Kidney tubule cell (primary cell): ENCODE measurements around the gene DBT.
"Not testable (repeated sequence)": the region's sequence is repeated elsewhere in the genome, so short reads cannot be mapped to it uniquely, and the experiment has no call there.

ENCODE experiments used
- DNase-seq: peaks from one replicate; pipeline ENCODE4 v3.0.0-alpha.2; 2018; ENCODE audit warnings: low spot score

Gene DBT

DNA sequence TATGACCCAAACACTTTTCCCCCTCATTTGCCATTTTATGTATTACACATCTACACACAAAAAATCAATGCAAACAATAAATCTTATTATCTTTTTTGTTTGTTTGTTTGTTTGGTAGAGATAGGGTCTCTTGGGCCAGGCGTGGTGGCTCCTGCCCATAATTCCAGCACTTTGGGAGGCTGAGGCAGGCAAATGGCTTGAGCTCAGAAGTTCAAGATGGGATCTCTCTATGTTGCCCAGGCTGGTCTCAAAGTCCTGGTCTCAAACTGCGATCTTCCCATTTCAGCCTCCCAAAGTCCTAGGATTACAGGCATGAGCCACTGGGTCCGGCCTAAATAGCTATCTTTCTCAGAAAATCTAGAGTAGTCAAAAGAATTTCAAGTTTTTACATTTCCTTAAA lies 1.2 kb upstream of the DBT start:
- no peak for DNase-seq

DNA sequence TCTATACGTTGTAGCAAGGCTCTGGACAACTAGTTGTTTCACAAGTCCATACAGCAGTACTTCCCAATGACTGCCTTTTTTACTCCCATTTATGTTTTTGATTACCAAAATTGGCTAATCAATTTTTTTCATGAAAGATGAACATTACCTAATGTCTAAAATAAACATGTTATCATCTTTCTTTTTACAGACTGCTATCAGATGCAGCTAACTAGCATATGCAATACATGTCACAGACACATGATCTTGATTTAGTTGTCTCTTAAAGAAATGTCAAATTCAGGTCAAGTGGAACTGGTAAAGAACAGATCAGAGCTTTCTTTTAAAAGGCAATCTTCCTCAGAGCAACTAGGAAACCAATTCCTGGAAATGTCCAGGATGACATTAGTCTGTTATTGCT lies 630 bp upstream of the DBT start:
- DNase-seq, result no peak

DNA sequence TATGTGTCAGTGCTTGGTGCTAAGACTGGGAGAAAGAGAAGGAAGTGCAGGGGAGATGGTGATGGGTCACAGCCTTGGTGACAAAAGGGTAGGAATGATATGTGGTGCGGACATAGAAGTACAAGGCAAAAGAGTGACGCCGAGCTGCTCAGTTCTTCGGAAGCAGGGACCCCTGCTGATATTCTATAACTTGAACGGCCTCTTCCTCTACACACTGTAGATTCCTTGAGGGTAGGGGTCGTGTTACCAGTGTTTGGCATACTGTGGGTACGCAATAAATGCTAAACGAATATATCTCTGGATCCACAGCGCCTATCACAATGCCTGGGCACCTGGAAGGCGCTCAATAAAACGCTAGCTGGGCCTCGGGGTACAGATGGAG lies 488 bp downstream of the DBT start:
- DNase-seq, result peak; percentile 15

DNA sequence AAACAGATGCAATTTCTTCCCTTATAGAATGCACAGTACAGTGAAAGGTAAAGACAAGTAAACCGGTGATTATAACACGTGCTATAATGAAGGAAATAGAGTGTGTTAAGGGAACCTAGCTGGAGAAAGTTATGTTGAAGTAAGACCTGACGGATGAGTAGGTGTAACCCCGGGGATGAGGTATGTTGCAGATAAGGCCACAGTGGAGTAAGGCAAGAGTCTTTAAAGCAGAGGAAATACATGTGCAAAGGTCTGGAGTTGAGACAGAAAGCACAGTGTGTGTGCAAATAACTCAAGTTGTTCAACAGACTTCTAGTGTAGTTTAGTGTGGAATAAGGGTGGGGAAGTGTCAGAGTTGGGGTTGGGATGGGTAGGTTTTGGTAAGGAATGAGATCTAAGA lies 2.9 kb downstream of the DBT start:
- DNase-seq, result no peak

DNA sequence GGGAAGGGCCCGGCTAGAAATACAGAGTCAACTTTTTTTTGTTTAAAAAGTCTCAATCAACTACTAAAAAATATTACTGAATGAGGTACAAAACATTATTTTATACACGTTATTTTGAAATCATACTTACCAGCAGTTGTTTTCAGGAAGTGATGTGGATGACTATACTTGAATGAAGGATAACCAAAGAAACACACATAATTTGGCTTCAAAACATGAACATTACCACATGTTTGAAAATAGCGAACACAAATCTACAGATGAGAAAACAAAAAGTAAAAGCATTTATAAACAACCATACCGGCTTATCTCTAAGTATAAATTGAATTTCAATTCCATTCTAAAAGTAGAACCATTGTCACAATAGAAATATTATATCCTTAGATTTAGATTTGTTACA lies 9.0 kb downstream of the DBT start:
- no peak for DNase-seq

DNA sequence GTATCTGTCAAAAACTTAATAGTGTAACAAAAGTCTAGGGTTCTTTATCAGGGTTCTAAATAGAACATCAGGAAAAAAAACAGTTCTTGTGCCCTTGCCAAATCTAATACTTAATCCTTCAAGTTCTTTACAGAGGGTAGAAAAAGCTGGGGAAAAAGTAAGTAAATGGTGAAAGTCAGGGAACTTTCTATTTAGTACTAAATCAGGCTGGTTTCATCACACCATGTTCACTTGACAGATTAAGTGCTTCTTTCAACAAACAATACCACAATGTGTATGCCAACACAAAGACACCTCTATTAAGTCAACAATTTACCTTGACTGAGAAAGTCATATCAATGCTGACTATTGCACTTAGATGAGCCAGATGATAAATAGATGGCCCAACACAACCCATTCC lies 9.7 kb downstream of the DBT start:
- DNase-seq, result no peak

DNA sequence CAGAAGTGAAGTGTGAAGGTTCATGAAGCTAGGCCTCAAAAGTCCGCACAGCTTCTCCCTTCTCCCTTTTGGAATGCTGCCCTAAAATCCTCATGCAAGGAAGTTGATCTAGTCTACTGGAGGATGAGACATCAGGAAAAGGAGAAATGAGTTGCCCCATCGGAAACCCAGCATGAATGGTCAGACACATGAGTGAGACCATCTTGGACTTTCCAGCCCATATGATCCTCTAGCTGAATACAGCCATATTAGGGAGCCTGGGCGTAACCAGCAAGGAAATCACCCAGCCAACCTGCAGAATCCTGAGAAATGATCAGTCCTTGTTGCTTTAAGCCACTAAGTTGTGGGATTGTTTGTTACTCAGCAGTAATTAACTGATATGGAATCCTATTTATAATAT lies 12.5 kb downstream of the DBT start:
- no peak for DNase-seq

DNA sequence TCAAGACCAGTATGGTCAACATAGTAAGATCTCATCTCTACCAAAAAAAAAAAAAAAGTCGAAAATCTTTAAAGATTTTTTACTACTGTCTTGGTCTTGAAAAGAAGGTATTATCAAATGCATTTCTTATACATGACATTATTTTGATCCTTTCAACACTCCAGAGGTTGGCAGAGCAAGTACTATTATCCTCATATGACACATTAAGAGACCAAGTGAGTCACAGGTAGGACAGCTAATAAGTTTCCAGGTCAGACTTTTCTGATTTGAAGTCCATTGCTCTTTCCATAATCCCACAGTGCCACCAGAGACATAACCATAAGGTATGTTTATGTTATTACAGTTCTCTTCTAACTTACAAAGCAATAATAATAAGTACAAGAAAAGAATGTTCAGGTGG lies 15.2 kb downstream of the DBT start:
- peak; percentile 54 for DNase-seq

DNA sequence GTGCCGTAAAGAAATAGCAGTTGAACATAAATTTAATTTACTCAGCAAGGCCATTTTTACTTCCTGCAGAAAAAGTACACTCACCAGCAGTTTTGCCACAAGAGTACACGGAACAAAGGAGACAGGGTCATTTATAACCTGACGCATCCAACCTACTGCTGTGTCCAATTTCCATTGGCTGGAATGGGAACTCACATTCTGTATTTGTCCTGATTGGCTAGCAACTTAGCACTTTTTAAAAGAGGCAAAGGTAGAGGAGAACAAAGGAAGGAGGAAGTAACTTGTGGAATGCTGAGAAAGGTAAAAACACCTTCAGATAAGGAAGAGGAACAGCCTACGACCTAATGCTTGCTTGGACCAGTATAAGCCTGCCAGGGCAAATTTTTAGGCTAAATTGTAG lies 16.1 kb downstream of the DBT start:
- DNase-seq, result not testable (repeated sequence)

DNA sequence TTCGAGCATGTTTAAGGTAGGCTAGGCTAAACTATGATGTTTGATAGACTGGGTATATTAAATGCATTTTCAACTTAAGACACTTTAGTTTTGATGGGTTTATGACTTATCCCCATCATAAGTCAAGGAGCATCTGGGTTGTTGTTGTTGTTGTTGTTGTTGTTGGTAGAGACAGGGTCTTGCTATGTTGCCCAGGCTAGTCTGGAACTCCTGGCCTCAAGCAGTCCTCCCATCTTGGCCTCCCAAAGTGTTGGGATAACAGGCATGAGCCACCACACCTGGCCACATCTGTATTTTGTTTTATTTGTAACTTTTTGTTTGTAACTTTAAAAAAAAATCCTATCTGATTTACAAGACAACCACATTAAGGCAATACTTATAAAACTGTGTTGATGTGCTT lies 17.5 kb downstream of the DBT start:
- no peak for DNase-seq

DNA sequence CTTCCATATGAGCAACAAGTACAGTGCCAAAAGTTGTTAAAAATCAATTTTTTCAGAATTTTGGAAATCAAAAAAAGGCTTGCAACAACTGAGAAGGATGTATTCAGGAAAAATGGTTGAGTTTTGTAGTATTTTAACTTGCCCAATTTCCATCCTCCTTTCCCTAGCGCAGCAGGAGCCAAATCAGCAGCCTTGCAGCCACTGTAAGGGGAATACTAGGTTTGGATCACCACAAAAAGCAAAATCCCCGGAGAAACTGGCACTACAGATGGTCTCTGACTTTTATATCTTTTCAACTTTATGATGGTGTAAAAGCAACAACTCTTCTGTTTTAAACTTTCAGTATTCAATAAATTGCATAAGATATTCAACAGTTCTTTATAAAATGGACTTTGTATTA lies 17.9 kb downstream of the DBT start:
- DNase-seq, result no peak

DNA sequence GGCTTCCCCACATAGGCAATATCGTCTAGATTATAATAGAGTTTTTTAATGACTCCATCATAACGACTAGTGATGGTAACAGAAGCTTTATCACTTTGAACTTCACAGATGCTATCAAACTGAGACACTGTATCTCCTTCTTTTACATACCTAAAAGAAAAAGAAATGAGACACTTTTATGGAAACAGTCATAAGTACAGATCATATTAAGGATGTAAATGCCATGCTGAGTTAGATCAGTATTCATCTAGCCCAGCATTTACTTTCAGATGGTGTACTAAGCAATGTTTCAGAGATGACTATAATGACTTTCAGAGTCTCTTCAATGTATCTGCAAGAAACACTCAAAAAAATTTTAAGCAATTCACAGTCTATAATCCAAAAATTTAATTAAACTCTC lies 18.9 kb downstream of the DBT start:
- no peak for DNase-seq

DNA sequence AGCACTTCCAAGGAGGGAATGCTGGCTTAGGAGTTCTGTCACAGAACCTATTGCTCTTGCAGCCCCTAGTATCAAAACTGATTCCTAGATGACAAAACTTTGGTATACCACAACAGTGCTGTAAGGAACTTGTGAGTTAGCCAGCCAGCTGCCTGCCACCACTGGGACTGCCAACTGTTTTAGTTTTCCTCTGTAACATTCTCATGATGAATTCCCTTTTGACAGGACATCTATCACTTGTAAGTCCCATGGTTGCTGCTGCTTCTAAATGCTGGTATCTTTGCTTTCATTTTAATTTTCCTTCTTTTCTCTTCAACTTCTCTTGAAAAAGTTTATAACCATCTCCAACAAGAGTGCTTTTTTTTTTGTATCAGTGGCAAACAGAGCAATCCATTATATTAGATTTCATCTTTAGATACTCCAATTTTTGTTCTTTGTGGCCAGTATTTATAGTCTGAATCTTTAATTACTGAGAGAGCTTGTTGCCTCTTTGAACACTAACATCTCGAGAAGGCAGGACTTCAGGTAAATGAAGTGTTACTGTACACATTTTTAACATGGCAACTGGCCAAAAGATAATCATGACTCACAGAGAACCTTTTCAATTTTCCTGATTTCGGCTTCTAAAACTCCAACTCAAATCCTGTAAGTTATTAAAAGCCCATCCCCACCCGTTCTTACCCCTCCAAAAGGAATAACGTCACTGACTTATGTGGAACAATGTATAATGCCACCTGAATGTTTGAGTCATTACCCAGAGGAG lies 19.8 kb downstream of the DBT start:
- DNase-seq, result no peak

DNA sequence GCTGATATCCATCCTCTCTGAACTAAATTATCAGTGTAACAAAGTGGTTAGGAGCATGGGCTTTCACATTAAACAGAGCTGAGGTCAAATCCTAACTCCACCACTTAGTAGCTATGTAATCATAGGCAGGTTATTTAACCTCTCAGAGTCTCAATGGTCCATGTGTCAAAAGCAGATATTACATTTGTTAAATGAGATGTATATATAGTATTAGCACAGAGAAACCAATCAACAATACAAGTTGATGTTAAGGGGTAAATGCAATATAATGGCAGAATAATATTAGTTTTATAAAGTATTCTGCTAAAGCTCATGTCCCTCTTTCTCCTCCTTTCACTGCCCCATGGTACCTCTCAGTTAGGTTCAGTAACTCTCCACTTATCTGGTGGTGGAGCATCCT lies 27.2 kb downstream of the DBT start:
- DNase-seq, result no peak

DNA sequence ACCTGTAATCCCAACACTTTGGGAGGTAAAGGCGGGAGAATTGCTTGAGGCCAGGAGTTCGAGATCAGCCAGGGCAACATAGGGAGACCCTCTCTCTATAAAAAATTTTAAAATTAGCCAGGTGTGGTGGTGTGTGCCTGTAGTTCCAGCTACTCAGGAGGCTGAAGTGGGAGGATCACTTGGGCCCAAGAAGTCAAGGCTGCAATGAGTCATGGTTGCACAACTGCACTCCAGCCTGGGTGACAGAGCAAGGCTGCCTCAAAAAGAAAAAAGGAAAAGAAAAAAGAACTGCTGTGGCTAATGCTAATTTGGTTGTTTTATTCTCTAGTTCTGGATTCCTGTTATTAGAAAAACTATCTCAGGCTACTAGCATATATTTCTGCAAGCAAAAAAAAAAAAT lies 29.8 kb downstream of the DBT start:
- DNase-seq, result no peak

DNA sequence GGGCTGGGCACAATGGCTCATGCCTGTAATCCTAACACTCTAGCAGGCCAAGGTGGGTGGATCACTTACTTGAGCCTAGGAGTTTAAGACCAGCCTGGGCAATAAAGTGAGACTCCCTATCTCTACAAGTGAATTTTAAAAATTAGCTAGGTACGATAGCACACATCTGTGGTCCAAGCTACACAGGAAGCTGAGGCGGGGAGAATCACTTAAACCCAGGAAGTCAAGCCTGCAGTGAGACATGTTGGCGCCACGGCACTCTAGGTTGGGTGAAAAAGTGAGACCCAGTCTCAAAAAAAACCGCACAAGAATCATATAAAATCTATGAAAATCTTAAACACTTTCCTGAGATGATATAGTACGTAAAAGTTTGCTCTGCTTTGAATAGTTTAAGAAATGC lies 30.2 kb downstream of the DBT start:
- no peak for DNase-seq

DNA sequence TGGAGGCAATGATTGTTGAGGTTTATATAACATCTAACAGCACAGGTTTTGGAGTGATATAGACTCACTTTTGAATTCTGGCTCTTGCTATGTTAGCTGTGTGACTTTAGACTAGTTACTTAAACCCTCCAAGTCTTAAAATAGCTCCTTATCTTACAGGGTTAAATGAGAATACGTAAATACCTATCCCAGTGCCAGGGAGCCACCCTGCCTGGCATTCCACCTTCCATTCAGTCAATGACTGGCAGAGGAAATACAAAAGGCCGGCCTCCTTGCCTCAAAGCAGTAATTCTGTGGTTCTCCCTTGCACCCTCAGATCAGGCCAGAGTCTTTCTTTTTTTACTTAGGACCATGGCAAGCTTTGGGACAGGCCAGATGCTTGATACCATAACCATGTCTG lies 31.8 kb downstream of the DBT start:
- no peak for DNase-seq

DNA sequence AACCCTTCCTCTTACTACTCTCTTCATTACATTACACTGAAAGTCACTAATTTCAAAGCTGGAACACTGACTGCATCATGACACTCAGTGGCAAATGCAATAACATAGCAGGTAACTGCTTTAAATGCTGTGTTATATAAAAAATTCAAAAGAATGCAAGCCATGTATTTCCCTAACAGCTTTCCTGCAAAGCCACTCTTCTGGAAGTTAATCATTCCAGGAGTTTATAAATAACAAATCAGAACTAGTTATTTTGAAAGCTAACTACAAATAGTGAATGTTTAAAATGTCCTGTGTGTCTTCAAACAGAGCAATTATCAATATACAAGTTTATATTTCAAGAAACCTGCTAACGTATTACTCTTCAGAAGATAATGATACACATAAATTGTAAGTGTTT lies 34.5 kb downstream of the DBT start:
- peak; percentile 23 for DNase-seq

DNA sequence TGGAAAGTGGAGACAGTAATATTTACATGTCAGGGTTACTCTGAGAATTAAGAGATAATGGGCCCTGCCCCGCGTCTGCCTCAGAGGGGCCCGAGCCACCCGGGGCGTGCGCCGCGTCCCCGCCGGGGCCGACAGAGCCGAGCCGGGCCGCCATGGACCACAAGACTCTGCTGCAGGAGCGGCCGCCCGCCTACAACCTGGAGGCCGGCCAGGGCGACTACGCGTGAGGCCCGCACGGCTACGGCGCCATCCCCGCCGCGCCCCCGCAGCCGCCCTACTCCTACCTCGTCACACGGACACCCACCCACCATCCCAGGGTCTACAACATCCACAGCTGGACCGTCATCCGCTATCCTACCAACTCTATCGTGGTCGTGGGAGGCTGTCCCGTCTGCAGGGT lies 36.5 kb downstream of the DBT start:
- DNase-seq, result no peak

DNA sequence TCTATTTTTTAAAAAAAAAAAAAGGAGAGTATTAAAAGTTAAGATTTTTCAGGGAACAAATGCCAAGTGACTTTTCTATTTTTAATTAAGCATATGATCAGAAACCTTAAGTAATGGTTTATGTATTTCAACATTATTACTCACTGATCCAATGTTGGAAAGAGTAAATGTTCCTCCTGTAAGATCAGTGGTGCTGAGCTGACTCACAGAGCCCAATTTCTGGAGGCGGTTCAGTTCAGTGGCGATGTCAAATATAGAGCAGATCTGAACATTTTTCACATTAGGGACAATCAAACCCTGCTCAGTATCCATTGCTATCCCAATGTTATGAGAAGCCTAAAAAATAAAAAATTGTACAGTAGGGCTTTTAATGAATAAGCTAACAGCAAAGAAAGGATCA lies 43.3 kb downstream of the DBT start:
- no peak for DNase-seq

DNA sequence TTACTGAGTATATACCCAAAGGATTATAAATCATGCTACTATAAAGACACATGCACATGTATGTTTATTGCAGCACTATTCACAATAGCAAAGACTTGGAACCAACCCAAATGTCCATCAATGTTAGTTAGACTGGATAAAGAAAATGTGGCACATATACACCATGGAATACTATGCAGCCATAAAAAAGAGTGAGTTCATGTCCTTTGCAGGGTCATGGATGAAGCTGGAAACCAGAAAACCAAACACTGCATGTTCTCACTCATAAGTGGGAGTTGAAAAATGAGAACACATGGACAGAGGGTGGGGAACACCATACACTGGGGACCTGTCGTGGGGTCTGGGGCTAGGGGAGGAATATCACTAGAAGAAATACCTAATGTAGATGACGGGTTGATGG lies 44.0 kb downstream of the DBT start:
- DNase-seq, result not testable (repeated sequence)

DNA sequence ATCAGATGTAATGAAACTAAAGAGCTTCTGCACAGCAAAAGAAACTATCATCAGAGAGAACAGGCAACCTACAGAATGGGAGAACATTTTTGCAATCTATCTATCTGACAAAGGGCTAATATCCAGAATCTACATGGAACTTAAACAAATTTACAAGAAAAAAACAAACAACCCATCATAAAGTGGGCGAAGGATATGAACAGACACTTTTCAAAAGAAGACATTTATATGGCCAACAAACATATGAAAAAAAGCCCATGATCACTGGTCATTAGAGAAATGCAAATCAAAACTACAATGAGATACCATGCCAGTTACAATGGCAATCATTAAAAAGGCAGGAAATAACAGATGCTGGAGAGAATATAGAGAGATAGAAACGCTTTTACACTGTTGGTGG lies 44.5 kb downstream of the DBT start:
- not testable (repeated sequence) for DNase-seq

DNA sequence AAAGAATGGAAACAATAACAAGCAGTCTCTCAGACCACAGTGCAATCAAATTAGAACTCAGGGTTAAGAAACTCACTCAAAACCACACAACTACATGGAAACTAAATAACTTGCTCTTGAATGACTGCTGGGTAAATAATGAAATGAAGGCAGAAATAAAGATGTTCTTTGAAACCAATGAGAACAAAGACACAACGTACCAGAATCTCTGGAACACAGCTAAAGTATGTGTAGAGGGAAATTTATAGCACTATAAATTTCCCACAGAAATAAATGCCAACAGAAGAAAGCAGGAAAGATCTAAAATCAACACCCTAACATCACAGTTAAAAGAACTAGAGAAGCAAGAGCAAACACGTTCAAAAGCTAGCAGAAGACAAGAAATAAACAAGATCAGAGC lies 46.9 kb downstream of the DBT start:
- not testable (repeated sequence) for DNase-seq

DNA sequence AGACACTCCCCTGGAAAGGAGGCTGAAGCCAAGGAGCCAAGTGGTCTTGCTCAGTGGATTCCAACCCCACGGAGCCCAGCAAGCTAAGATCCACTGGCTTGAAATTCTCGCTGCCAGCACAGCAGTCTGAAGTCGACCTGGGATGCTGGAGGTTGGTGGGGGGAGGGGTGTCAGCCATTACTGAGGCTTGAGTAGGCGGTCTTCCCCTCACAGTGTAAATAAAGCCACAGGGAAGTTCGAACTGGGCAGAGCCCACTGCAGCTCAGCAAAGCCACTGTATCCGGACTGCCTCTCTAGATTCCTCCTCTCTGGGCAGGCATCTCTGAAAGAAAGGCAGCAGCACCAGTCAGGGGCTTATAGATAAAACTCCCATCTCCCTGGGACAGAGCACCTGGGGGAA lies 49.6 kb downstream of the DBT start:
- not testable (repeated sequence) for DNase-seq

DNA sequence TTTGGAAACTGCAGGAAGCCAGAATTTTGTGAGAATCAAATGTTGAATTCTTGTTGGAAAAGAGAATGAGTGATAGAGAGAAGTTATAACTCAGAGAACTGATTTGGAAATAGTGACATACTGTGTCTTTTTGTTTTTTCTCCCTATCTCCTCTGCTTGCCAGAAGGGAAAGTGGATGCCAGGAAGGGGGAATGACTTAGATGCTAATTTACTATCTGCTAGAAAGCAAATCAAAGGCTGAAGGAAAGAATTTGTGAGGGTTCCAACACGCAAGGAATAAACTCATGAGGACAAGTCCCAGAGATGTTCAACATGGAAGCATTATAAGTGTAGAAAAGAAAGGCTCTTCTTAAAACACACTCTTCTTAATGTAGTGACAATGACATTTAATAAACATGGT lies 51.0 kb downstream of the DBT start:
- no peak for DNase-seq
